HepG2 (cell line): ENCODE results near the gene EFL1. TPM values are rescaled to one million over a fixed set of nuclear protein-coding genes. Genes with fewer than 3 reads are reported as not detected.

Source experiments
- ATAC-seq: fragments of 200-7000 bp; cut with Tn5 transposase; 3 replicates; pipeline ENCODE4 v1.9.1; 2020; ENCODE audit warnings: mild to moderate bottlenecking, moderate library complexity
- BruUV-seq: library from RNA; stranded (reverse); fragments of 400-500 nt; replicated peaks from 2 replicates; lab custom pipeline; 2021; lab: Mats Ljungman, UMichigan
- CTCF ChIA-PET: fragments of 300-600 bp; formaldehyde crosslinking; extraction: SDS; loops from one replicate; lab custom pipeline; 2021; ENCODE audit warnings: low total read pairs, inconsistent platforms, low intra/inter-chr PET ratio; lab: Yijun Ruan, JAX
- POLR2A ChIA-PET: fragments of 350-600 bp; sonication (Branson Sonifier 250); formaldehyde crosslinking; loops from one replicate; lab custom pipeline; 2020; ENCODE audit warnings: antibody characterized with exemption, inconsistent platforms; lab: Yijun Ruan, JAX
- DNase-seq: peaks from one replicate; pipeline ENCODE4 v3.0.0-alpha.2; 2015; ENCODE audit warnings: low spot score
- FAIRE-seq: peaks from 3 replicates; lab custom pipeline; 2011; peaks lifted over from hg19 to GRCh38; lab: Jason Lieb, UNC
- H2AFZ ChIP-seq: one replicate; pipeline ENCODE4 v1.6.1; 2011; ENCODE audit warnings: low read length, inconsistent platforms
- H3K27ac ChIP-seq: fragments of 300-600 bp; 3 replicates; pipeline ENCODE4 v1.8.0; 2011; ENCODE audit warnings: mixed run types, mild to moderate bottlenecking, mixed read lengths, low read length, inconsistent platforms; ENCODE audit not compliant: insufficient read depth; ENCODE audit errors: extremely low read length
- H3K27me3 ChIP-seq, 2 experiments: fragments of 200-600 bp in 1 of 2; 2 replicates in 1 of 2; 3 replicates in 1 of 2; pipeline versions ENCODE4 v1.6.0 to v1.8.0; 2011; ENCODE audit warnings: low read length in 2 of 2, mild to moderate bottlenecking in 2 of 2, moderate library complexity in 2 of 2, inconsistent platforms in 1 of 2; ENCODE audit not compliant: insufficient read depth in 2 of 2, control insufficient read depth in 1 of 2
- H3K36me3 ChIP-seq, 2 experiments: fragments of 200-600 bp in 1 of 2; replicated peaks in 1 of 2; 2 replicates in 1 of 2; 3 replicates in 1 of 2; pipeline versions ENCODE4 v1.5.1 to v1.8.0; 2011; ENCODE audit warnings: low read length in 2 of 2, inconsistent platforms in 1 of 2; ENCODE audit not compliant: insufficient read depth in 2 of 2, control insufficient read depth in 1 of 2
- H3K4me1 ChIP-seq: 2 replicates; pipeline ENCODE4 v1.5.1; 2012; ENCODE audit warnings: low read length, inconsistent platforms; ENCODE audit not compliant: insufficient read depth
- H3K4me2 ChIP-seq: 2 replicates; pipeline ENCODE4 v1.6.0; 2011; ENCODE audit warnings: low read depth, low read length, inconsistent platforms
- H3K4me3 ChIP-seq, 3 experiments: fragments of 200-600 bp in 1 of 3; sonication (generic), shearing (Covaris generic) in 1 of 3; replicated peaks in 1 of 3; 2 replicates each; pipeline ENCODE4 v1.5.1; 2011 to 2016; ENCODE audit warnings: low read length in 3 of 3, inconsistent platforms in 2 of 3, low read depth in 2 of 3, mild to moderate bottlenecking in 2 of 3, control low read depth in 1 of 3, mixed read lengths in 1 of 3; ENCODE audit not compliant: insufficient read depth in 1 of 3
- H3K79me2 ChIP-seq: one replicate; pipeline ENCODE4 v1.6.1; 2011; ENCODE audit warnings: low read length, inconsistent platforms; ENCODE audit not compliant: insufficient read depth
- H3K9ac ChIP-seq: 2 replicates; pipeline ENCODE4 v1.6.0; 2011; ENCODE audit warnings: mild to moderate bottlenecking, low read depth, low read length, inconsistent platforms; ENCODE audit not compliant: insufficient read depth
- H3K9me3 ChIP-seq: 2 replicates; pipeline ENCODE4 v1.5.1; 2012; ENCODE audit warnings: mild to moderate bottlenecking, low read length
- H4K20me1 ChIP-seq: 2 replicates; pipeline ENCODE4 v1.6.0; 2011; ENCODE audit warnings: inconsistent platforms, mild to moderate bottlenecking, low read length, moderate library complexity; ENCODE audit not compliant: insufficient read depth
- GMEB1 ChIP-seq: sonication (generic); formaldehyde crosslinking; IDR thresholded peaks from 2 replicates; pipeline ENCODE4 v1.5.1; 2020; ENCODE audit warnings: missing genetic modification reagents, mild to moderate bottlenecking, borderline replicate concordance
- MIER3 ChIP-seq: IDR thresholded peaks from 2 replicates; pipeline ENCODE4 v1.6.1; 2016; ENCODE audit warnings: missing compliant biosample characterization, borderline replicate concordance
- POLR2A ChIP-seq, 2 experiments: IDR thresholded peaks; 2 replicates each; pipeline ENCODE4 v1.6.1; 2011; ENCODE audit warnings: low read depth in 2 of 2, low read length in 2 of 2, mild to moderate bottlenecking in 1 of 2, moderate library complexity in 1 of 2; ENCODE audit not compliant: insufficient read depth in 1 of 2
- ZNF737 ChIP-seq: sonication (generic); formaldehyde crosslinking; IDR thresholded peaks from 2 replicates; pipeline ENCODE4 v1.5.0; 2020; ENCODE audit warnings: missing genetic modification reagents, mild to moderate bottlenecking, borderline replicate concordance
- WGBS: methylation state at CpG from one replicate; pipeline ENCODE4 v1.1.6; 2017; ENCODE audit warnings: low lambda C conversion rate; 5-methylcytosine and 5-hydroxymethylcytosine counted together
- in situ Hi-C: cut with HindIII; loops from 2 replicates; pipeline ENCODE4 v1.10.0; 2017; ENCODE audit warnings: low pct_unique_long_range_greater_than_20kb; ENCODE audit not compliant: extremely low pct_ligation_motif_present
- intact Hi-C: fragments of 100-400 bp; cut with micrococcal nuclease; formaldehyde crosslinking; loops from one replicate; pipeline ENCODE4 v1.10.0; 2022; ENCODE audit not compliant: unreplicated experiment
- polyA plus RNA-seq, 8 experiments: library from polyadenylated mRNA; depleted of rRNA in 3 of 8; stranded (reverse) in 7 of 8; unstranded in 1 of 8; fragments of >200 nt; fragmentation: Illumina TruSeq in 4 of 8; extraction: Trizol in 4 of 8; gene quantifications; 2 replicates each; pipeline versions ENCODE4 v1.2.1 to v1.2.3, GENCODE V29; 2011 to 2016; ENCODE audit warnings: low read depth in 4 of 8, missing spikeins in 1 of 8, mixed read lengths in 1 of 8; ENCODE audit not compliant: insufficient read depth in 1 of 8
- total RNA-seq, 5 experiments: library from RNA; depleted of rRNA; stranded (reverse); fragments of >200 nt; fragmentation: Illumina TruSeq; extraction: Trizol; gene quantifications; 2 replicates each; pipeline ENCODE4 v1.2.3, GENCODE V29; 2016; ENCODE audit warnings: low read depth in 1 of 5
- TF ChIP-seq, protein P1 (sequence below): sonication (generic); formaldehyde crosslinking; IDR thresholded peaks from 2 replicates; pipeline ENCODE4 v1.8.1; 2022; ENCODE audit warnings: low read depth, mild to moderate bottlenecking, missing genetic modification reagents

Gene EFL1
- total and polyA plus RNA-seq, 2 of the 13 experiments (the other 11 are each of a cell fraction or from before 2014, with no cell fraction given) = 6.4 to 12.0 TPM

GRCh38 chr15:82176542-82176941 lies 86.0 kb downstream of the EFL1 start (continued):
- TF ChIP-seq, protein P1, sequence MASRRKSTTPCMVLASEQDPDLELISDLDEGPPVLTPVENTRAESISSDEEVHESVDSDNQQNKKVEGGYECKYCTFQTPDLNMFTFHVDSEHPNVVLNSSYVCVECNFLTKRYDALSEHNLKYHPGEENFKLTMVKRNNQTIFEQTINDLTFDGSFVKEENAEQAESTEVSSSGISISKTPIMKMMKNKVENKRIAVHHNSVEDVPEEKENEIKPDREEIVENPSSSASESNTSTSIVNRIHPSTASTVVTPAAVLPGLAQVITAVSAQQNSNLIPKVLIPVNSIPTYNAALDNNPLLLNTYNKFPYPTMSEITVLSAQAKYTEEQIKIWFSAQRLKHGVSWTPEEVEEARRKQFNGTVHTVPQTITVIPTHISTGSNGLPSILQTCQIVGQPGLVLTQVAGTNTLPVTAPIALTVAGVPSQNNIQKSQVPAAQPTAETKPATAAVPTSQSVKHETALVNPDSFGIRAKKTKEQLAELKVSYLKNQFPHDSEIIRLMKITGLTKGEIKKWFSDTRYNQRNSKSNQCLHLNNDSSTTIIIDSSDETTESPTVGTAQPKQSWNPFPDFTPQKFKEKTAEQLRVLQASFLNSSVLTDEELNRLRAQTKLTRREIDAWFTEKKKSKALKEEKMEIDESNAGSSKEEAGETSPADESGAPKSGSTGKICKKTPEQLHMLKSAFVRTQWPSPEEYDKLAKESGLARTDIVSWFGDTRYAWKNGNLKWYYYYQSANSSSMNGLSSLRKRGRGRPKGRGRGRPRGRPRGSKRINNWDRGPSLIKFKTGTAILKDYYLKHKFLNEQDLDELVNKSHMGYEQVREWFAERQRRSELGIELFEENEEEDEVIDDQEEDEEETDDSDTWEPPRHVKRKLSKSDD (CRISPR knock-in tag) = no peak

DNA sequence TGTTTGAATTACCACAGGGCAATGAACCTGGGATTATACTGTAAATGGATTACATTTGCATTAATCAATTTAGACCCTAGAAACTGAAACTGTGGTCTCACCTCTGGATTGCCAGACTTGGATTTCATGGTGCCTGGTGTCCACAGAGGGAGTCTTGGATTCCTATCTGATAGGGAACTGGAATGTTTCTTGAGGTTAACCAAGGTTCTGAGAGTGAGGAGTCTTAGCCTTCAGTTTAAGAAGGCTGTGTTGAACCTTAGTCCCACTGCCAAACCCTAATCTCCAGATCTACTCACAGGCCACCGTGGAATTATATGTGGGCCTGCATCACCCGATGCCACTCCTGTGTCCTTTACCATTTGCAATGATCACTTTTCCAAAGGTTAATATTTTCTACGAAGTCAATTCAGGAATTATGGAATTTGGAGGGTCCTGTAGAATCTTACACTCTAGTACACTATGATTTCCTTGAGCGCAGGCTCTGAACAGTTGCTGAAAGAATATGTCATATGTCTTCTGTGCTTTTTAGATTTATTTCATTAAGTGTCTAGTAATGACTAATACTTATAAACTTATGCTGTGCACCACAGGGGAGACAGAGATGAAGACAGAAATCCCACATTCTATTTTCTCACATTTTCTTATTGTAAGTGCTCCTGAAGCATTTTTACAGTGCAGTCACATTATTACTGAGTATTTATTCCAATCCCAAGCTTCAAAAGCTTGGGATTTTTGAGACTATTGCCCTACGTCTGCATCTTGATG lies 87.9 kb downstream of the EFL1 start:
- in situ Hi-C loops (no loop called here), intact Hi-C loops (no loop called here)
- DNase-seq = no peak
- Histone ChIP-seq H3K27me3 (no peaks in the 10 kb centered on the region), H3K4me2 (no peak overlapping the region), H2AFZ (no peak overlapping the region), H3K9me3 (no peaks in the 10 kb centered on the region), H3K4me1 (no peaks in the 10 kb centered on the region), H3K36me3 (no peaks in the 10 kb centered on the region), H4K20me1 (no peaks in the 10 kb centered on the region), H3K79me2 (no peaks in the 10 kb centered on the region), H3K4me3 (no peak overlapping the region), H3K27ac (no peak overlapping the region), H3K9ac (no peak overlapping the region)
- no peak for FAIRE-seq
- ChIA-PET CTCF (no interaction called here), POLR2A (no interaction called here)
- ATAC-seq = no peak
- WGBS = 93% methylated on average over 5 of the region's 5 CpGs
- TF ChIP-seq GMEB1 (CRISPR knock-in tag) (no peak), ZNF737 (CRISPR knock-in tag) (no peak), MIER3 (CRISPR knock-in tag) (no peak), POLR2A (IDR thresholded peaks at IDR 0.05; ENCODE audit: insufficient read depth in 1 of 2, low read depth in 2 of 2, low read length in 2 of 2) (no peak)
- BruUV-seq = no TSS peak
